Vagina (tissue), 2 donors: ENCODE data around the gene UBASH3B.

Experiments used
- CTCF ChIP-seq, 3 experiments: fragments of 450-650 bp in 2 of 3; fragments of 200-600 bp in 1 of 3; sonication (generic) in 1 of 3; IDR thresholded peaks; one replicate each; pipeline ENCODE4 v1.5.1; 2017 to 2019; ENCODE audit warnings: antibody characterized with exemption in 3 of 3, mild to moderate bottlenecking in 2 of 3, moderate library complexity in 2 of 3
- POLR2A ChIP-seq, 2 donors: fragments of 450-650 bp; IDR thresholded peaks; one replicate each; pipeline ENCODE4 v1.6.1; 2017; ENCODE audit warnings: antibody characterized with exemption in 2 of 2, mild to moderate bottlenecking in 2 of 2, moderate library complexity in 2 of 2
- POLR2AphosphoS5 ChIP-seq, 2 donors: sonication (generic); formaldehyde crosslinking; IDR thresholded peaks; one replicate each; pipeline ENCODE4 v1.9.0; 2017; ENCODE audit warnings: antibody characterized with exemption in 2 of 2, mild to moderate bottlenecking in 2 of 2, low read depth in 1 of 2; ENCODE audit not compliant: insufficient read depth in 1 of 2

- TF ChIP-seq CTCF (IDR thresholded peaks at IDR 0.05) (no peak), POLR2AphosphoS5 (IDR thresholded peaks at IDR 0.05; ENCODE audit: insufficient read depth in 1 of 2, low read depth in 1 of 2) (no peak), POLR2A (IDR thresholded peaks at IDR 0.05) (no peak)
Measured at GRCh38 chr11:122833846-122834464, 178.4 kb downstream of the UBASH3B start.
